H9 (cell line): ENCODE measurements around the gene FGD5. TPM values are rescaled to one million over a fixed set of nuclear protein-coding genes. Genes with fewer than 3 reads are reported as not detected.

ENCODE experiments used
- DNase-seq: peaks from one replicate; pipeline ENCODE4 v3.0.0-alpha.2; 2017
- H2AFZ ChIP-seq: one replicate; pipeline ENCODE4 v1.6.1; 2013; ENCODE audit warnings: mild to moderate bottlenecking, low read length, control low read depth, moderate library complexity
- H2AK5ac ChIP-seq: 2 replicates; pipeline ENCODE4 v1.6.1; 2013; ENCODE audit warnings: low read length, control low read depth, mixed read lengths; ENCODE audit not compliant: insufficient read length
- H2BK120ac ChIP-seq: one replicate; pipeline ENCODE4 v1.6.1; 2013; ENCODE audit warnings: low read depth, mild to moderate bottlenecking, low read length, control low read depth, inconsistent platforms; ENCODE audit not compliant: poor library complexity, severe bottlenecking
- H2BK12ac ChIP-seq: 2 replicates; pipeline ENCODE4 v1.6.1; 2013; ENCODE audit warnings: low read length, control low read depth, mixed read lengths, low read depth; ENCODE audit not compliant: insufficient read length
- H2BK15ac ChIP-seq: 2 replicates; pipeline ENCODE4 v1.6.1; 2013; ENCODE audit warnings: low read depth, low read length, control low read depth
- H2BK20ac ChIP-seq: one replicate; pipeline ENCODE4 v1.6.1; 2013; ENCODE audit warnings: low read depth, mild to moderate bottlenecking, low read length, control low read depth, inconsistent platforms; ENCODE audit not compliant: poor library complexity, severe bottlenecking
- H2BK5ac ChIP-seq: 2 replicates; pipeline ENCODE4 v1.6.1; 2013; ENCODE audit warnings: low read length, control low read depth, mixed read lengths; ENCODE audit not compliant: insufficient read length
- H3K14ac ChIP-seq: 2 replicates; pipeline ENCODE4 v1.6.1; 2013; ENCODE audit warnings: low read length, control low read depth; ENCODE audit not compliant: insufficient read depth
- H3K18ac ChIP-seq: 2 replicates; pipeline ENCODE4 v1.6.1; 2013; ENCODE audit warnings: low read depth, mild to moderate bottlenecking, mixed read lengths, low read length, control low read depth; ENCODE audit not compliant: insufficient read length
- H3K23ac ChIP-seq: 2 replicates; pipeline ENCODE4 v1.6.1; 2013; ENCODE audit warnings: low read length, control low read depth, mixed read lengths, low read depth; ENCODE audit not compliant: insufficient read length
- H3K23me2 ChIP-seq: 2 replicates; pipeline ENCODE4 v1.6.1; 2013; ENCODE audit warnings: low read depth, mild to moderate bottlenecking, mixed read lengths, low read length, control low read depth; ENCODE audit not compliant: insufficient read length, poor library complexity, severe bottlenecking
- H3K27ac ChIP-seq: 2 replicates; pipeline ENCODE4 v1.5.1; 2013; ENCODE audit warnings: low read length, control low read depth, mixed read lengths, low read depth; ENCODE audit not compliant: insufficient read length
- H3K27me3 ChIP-seq: 2 replicates; pipeline ENCODE4 v1.6.1; 2013; ENCODE audit warnings: low read length, control low read depth, inconsistent platforms; ENCODE audit not compliant: insufficient read depth
- H3K4ac ChIP-seq: 2 replicates; pipeline ENCODE4 v1.6.1; 2013; ENCODE audit warnings: low read depth, mild to moderate bottlenecking, control low read depth, inconsistent platforms, low read length, moderate library complexity
- H3K4me1 ChIP-seq: 2 replicates; pipeline ENCODE4 v1.6.1; 2013; ENCODE audit warnings: low read length, control low read depth, inconsistent platforms; ENCODE audit not compliant: insufficient read depth
- H3K4me2 ChIP-seq: 2 replicates; pipeline ENCODE4 v1.6.1; 2013; ENCODE audit warnings: low read length, control low read depth, mixed read lengths; ENCODE audit not compliant: insufficient read length, insufficient read depth
- H3K56ac ChIP-seq: 2 replicates; pipeline ENCODE4 v1.6.1; 2013; ENCODE audit warnings: low read depth, mild to moderate bottlenecking, mixed read lengths, low read length, control low read depth; ENCODE audit not compliant: insufficient read length
- H3K79me1 ChIP-seq: 2 replicates; pipeline ENCODE4 v1.6.1; 2013; ENCODE audit warnings: low read depth, mild to moderate bottlenecking, moderate library complexity, low read length, control low read depth, inconsistent platforms; ENCODE audit not compliant: insufficient read depth, poor library complexity, severe bottlenecking
- H3K79me2 ChIP-seq: 2 replicates; pipeline ENCODE4 v1.6.1; 2013; ENCODE audit warnings: low read length, control low read depth, inconsistent platforms; ENCODE audit not compliant: insufficient read depth
- H3K9ac ChIP-seq: 2 replicates; pipeline ENCODE4 v1.6.1; 2013; ENCODE audit warnings: low read length, control low read depth, mixed read lengths; ENCODE audit not compliant: insufficient read length; ENCODE audit errors: extremely low read depth
- H3K9me3 ChIP-seq: one replicate; pipeline ENCODE4 v1.6.1; 2013; ENCODE audit warnings: low read depth, low read length, inconsistent platforms; ENCODE audit not compliant: control insufficient read depth
- H3T11ph ChIP-seq: one replicate; pipeline ENCODE4 v1.6.1; 2013; ENCODE audit warnings: mild to moderate bottlenecking, low read length, control low read depth, inconsistent platforms
- H4K20me1 ChIP-seq: one replicate; pipeline ENCODE4 v1.6.1; 2013; ENCODE audit not compliant: control insufficient read depth, insufficient read length, insufficient read depth
- H4K5ac ChIP-seq: 2 replicates; pipeline ENCODE4 v1.6.1; 2013; ENCODE audit warnings: low read depth, mild to moderate bottlenecking, mixed read lengths, low read length, control low read depth; ENCODE audit not compliant: insufficient read length
- H4K8ac ChIP-seq: replicated peaks from 2 replicates; pipeline ENCODE4 v1.6.1; 2013; ENCODE audit warnings: low read length, control low read depth, mixed read lengths, low read depth; ENCODE audit not compliant: insufficient read length
- H4K91ac ChIP-seq: 2 replicates; pipeline ENCODE4 v1.6.1; 2013; ENCODE audit warnings: low read depth, mild to moderate bottlenecking, moderate library complexity, mixed read lengths, low read length, control low read depth; ENCODE audit not compliant: insufficient read length
- H3K27ac Mint-ChIP-seq, 3 experiments: 2 replicates in 2 of 3; 3 replicates in 1 of 3; pipeline ENCODE4 v1.8.0; 2020 to 2021; ENCODE audit warnings: mixed read lengths in 3 of 3, mild to moderate bottlenecking in 1 of 3, moderate library complexity in 1 of 3
- H3K27me3 Mint-ChIP-seq: 2 replicates; pipeline ENCODE4 v1.8.0; 2021; ENCODE audit warnings: low read depth, mild to moderate bottlenecking, moderate library complexity, mixed read lengths
- H3K36me3 Mint-ChIP-seq, 3 experiments: 2 replicates in 2 of 3; 3 replicates in 1 of 3; pipeline ENCODE4 v1.8.0; 2020 to 2021; ENCODE audit warnings: low read depth in 3 of 3, mixed read lengths in 3 of 3; ENCODE audit not compliant: insufficient read depth in 1 of 3
- H3K4me1 Mint-ChIP-seq, 2 experiments: 2 replicates each; pipeline ENCODE4 v1.8.0; 2020; ENCODE audit warnings: mixed read lengths in 2 of 2
- H3K4me3 Mint-ChIP-seq, 2 experiments: 2 replicates in 1 of 2; 3 replicates in 1 of 2; pipeline ENCODE4 v1.8.0; 2020 to 2021; ENCODE audit warnings: mild to moderate bottlenecking in 2 of 2, mixed read lengths in 2 of 2, moderate library complexity in 1 of 2
- H3K9me3 Mint-ChIP-seq, 2 experiments: 2 replicates in 1 of 2; 3 replicates in 1 of 2; pipeline ENCODE4 v1.8.0; 2020; ENCODE audit warnings: mild to moderate bottlenecking in 2 of 2, mixed read lengths in 2 of 2, moderate library complexity in 1 of 2
- WGBS: extraction: QIAGEN DNeasy Blood & Tissue Kit; methylation state at CpG from one replicate; pipeline ENCODE4 v1.1.7; 2013; ENCODE audit warnings: missing lambda C conversion rate, low lambda C conversion rate, mixed read lengths; ENCODE audit not compliant: insufficient read length; ENCODE audit errors: extremely low coverage; 5-methylcytosine and 5-hydroxymethylcytosine counted together
- total RNA-seq: library from RNA; stranded (reverse); gene quantifications from 2 replicates; pipeline ENCODE4 v1.2.1, GENCODE V29; 2021
- TF ChIP-seq, protein P1 (sequence below): fragments of 200-600 bp; sonication (generic); conservative IDR thresholded peaks from 3 replicates; pipeline ENCODE4 v1.8.0; 2021; ENCODE audit warnings: antibody characterized with exemption, mild to moderate bottlenecking

Gene FGD5
- total RNA-seq, 1 experiment from 2014 or later, result 7.8 TPM

DNA sequence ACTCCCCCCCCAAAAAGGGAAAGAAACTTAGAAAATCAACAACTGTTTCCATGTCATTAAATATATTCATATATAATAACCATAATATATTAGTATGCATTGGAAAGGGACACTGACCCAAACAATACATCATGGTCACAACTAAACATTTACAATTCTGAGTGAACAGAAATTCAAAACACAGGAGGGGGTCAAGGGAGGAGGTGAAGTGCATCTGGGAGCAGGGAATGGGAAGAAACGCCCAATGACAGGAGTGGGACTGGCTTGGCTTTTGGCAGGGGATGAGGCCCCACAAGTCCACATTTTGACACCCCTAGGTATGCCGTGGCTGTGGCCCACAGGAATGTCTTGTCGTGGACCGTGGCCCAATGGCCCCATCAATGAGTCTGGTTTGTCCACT lies 41.1 kb downstream of the FGD5 start:
- H3K36me3 Mint-ChIP-seq, result peaks cover 0 to 4% (median 0%) of the 10 kb centered on the region in 3 experiments; a peak in 1 of 7 replicates
- Histone ChIP-seq H3K56ac (no peak overlapping the region), H2BK15ac (no peak overlapping the region), H3K4me2 (no peak overlapping the region), H4K5ac (no peak overlapping the region), H4K8ac (no peak overlapping the region), H2AFZ (no peak overlapping the region), H2BK120ac (no peak overlapping the region), H3K4me1 (peaks cover 10% of the 10 kb centered on the region; the same call in 1 of the 2 replicates), H3K79me2 (no peaks in the 10 kb centered on the region), H3K23ac (no peak overlapping the region), H2BK12ac (no peak overlapping the region), H2AK5ac (no peak overlapping the region), H4K91ac (no peak overlapping the region), H3K27ac (no peak overlapping the region), H3K23me2 (no peaks in the 10 kb centered on the region), H2BK20ac (no peak overlapping the region), H4K20me1 (no peaks in the 10 kb centered on the region), H3K9ac (no peak overlapping the region), H3K14ac (no peak overlapping the region), H3K18ac (no peak overlapping the region), H2BK5ac (no peak overlapping the region), H3K79me1 (no peaks in the 10 kb centered on the region), H3K9me3 (no peaks in the 10 kb centered on the region), H3K4ac (no peak overlapping the region), H3T11ph (no peak overlapping the region), H3K27me3 (no peaks in the 10 kb centered on the region)
- peaks cover 30 to 43% of the 10 kb centered on the region in 2 experiments for H3K4me1 Mint-ChIP-seq
- WGBS, result no CpG with 5 or more reads among the region's 4 CpGs
- DNase-seq, result no peak
- no peak overlapping the region for H3K27ac Mint-ChIP-seq
- TF ChIP-seq, protein P1, sequence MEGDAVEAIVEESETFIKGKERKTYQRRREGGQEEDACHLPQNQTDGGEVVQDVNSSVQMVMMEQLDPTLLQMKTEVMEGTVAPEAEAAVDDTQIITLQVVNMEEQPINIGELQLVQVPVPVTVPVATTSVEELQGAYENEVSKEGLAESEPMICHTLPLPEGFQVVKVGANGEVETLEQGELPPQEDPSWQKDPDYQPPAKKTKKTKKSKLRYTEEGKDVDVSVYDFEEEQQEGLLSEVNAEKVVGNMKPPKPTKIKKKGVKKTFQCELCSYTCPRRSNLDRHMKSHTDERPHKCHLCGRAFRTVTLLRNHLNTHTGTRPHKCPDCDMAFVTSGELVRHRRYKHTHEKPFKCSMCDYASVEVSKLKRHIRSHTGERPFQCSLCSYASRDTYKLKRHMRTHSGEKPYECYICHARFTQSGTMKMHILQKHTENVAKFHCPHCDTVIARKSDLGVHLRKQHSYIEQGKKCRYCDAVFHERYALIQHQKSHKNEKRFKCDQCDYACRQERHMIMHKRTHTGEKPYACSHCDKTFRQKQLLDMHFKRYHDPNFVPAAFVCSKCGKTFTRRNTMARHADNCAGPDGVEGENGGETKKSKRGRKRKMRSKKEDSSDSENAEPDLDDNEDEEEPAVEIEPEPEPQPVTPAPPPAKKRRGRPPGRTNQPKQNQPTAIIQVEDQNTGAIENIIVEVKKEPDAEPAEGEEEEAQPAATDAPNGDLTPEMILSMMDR, result no peak
- peaks cover 2% of the 10 kb centered on the region for H3K27me3 Mint-ChIP-seq
- peaks cover 0 to 10% of the 10 kb centered on the region in 2 experiments; a peak in 1 of 5 replicates for H3K9me3 Mint-ChIP-seq
- H3K4me3 Mint-ChIP-seq, result no peak overlapping the region
